ENCODE measurements around the gene PPP4R2. TPM values are rescaled to one million over a fixed set of nuclear protein-coding genes. Genes with fewer than 3 reads are reported as not detected.
A peak's percentile ranks its signal among the peaks of the same experiment; 100 is the strongest.

PPP4R2 gene
- total and polyA plus RNA-seq, 9 of the 15 experiments (the other 6 are each of a cell fraction or from before 2014, with no cell fraction given), result 11.0 to 49.6 (median 31.6) TPM

DNA sequence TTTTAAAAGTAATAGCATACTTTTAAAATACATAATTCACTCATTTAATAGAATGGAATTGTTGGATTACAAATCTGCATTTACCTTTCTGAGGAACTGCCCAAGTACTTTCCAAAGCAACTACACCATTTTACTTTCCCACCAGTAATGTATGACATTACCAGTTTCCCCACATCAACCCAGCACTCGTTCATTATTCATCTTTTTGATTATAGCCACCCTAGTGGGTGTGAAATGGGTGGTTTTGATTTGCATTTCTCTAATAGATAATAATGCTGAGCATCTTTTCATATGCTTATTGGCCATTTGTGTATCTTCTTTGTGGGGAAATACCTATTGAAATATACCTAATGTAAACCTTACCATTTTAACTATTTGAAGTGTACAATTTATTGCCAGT is 46.8 kb downstream of the PPP4R2 start:
- WGBS (ENCODE audit: insufficient coverage, low coverage, missing lambda C conversion rate), result 71% methylated on average over 1 of the region's 1 CpG

DNA sequence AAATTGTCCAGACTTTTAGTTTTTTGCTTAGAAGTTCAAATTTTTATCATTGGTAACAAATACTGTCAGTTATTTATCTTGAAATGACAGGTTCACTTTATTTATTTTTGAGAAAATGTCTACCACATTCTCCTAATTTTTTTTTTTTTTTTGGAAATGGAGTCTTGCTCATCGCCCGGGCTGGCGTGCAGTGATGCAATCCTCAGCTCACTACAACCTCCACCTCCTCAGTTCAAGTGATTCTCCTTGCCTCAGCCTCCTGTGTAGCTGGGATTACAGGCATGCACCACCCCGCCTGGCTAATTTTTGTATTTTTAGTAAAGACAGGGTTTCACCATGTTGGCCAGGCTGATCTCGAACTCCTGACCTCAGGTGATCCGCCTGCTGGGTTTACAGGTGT is 48.8 kb downstream of the PPP4R2 start:
- Histone ChIP-seq H3K9ac (ENCODE audit: insufficient read depth in 1 of 2, low read depth in 2 of 2, low read length in 2 of 2) (no peak overlapping the region), H3K4me2 (ENCODE audit: insufficient read depth, low read length) (no peak overlapping the region), H3K9me1 (ENCODE audit: control insufficient read depth, insufficient read depth, low read length) (no peaks in the 10 kb centered on the region), H3K4me1 (replicated peaks in 1 of 2; ENCODE audit: control insufficient read depth in 2 of 2, insufficient read depth in 2 of 2, low read length in 2 of 2) (peaks cover 0 to 6% of the 10 kb centered on the region in 2 experiments; a peak in 3 of 5 replicates), H3K9me3 (replicated peaks; ENCODE audit: control insufficient read depth, insufficient read depth, low read depth, low read length) (no peaks in the 10 kb centered on the region), H2AFZ (ENCODE audit: low read depth, low read length) (no peak overlapping the region), H3K79me2 (ENCODE audit: control insufficient read depth, insufficient read depth, low read length) (peaks cover 97% of the 10 kb centered on the region), H3K4me3 (no peak overlapping the region), H4K20me1 (replicated peaks; ENCODE audit: control insufficient read depth, insufficient read depth, low read length) (peaks cover 8% of the 10 kb centered on the region; the same call in 1 of the 2 replicates), H3K27ac (ENCODE audit: extremely low read depth, low read depth, low read length) (no peak overlapping the region), H3K36me3 (ENCODE audit: control insufficient read depth, insufficient read depth, low read length) (peaks cover 40% of the 10 kb centered on the region; the same call in 1 of the 3 replicates), H3K27me3 (ENCODE audit: control insufficient read depth in 2 of 2, insufficient read depth in 2 of 2, low read length in 2 of 2) (no peaks in the 10 kb centered on the region)
- no peak for FAIRE-seq
- intact Hi-C loops (cut with micrococcal nuclease), result no loop called here
- no peak for TF ChIP-seq HCFC1 (IDR thresholded peaks at IDR 0.05; ENCODE audit: low read depth, low read length)
- no peak for TF ChIP-seq CEBPG (CRISPR knock-in tag; IDR thresholded peaks at IDR 0.05)
- TF ChIP-seq CEBPG (tag; conservative IDR thresholded peaks at IDR 0.05 in 1 of 2, IDR thresholded peaks at IDR 0.05 in 1 of 2), result peak in 1 of 2 experiments; percentile 65; a peak in 2 of 4 replicates
- TF ChIP-seq, protein P1, sequence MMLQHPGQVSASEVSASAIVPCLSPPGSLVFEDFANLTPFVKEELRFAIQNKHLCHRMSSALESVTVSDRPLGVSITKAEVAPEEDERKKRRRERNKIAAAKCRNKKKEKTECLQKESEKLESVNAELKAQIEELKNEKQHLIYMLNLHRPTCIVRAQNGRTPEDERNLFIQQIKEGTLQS (IDR thresholded peaks at IDR 0.05), result peak; percentile 56
- TF ChIP-seq, protein P1 (CRISPR knock-in tag; conservative IDR thresholded peaks at IDR 0.05), result no peak
- ChIA-PET CTCF (ENCODE audit: low intra/inter-chr PET ratio) (no interaction called here), POLR2A (interaction anchor here (0.7 kb wide), 1 partner anchor 36 kb away, joined by 4 read pairs; no protein-coding TSS in a partner anchor)
- in situ Hi-C loops (cut with MboI), result no loop called here
- ATAC-seq, result no peak
- DNase-seq (ENCODE audit: extremely low read depth in 1 of 4, low spot score in 3 of 4), result no peak
- 86% methylated on average over 6 of the region's 6 CpGs for WGBS (ENCODE audit: insufficient coverage, low coverage, missing lambda C conversion rate)
- BruUV-seq (replicated peaks), result no TSS peak

More for the DNA sequence above, 46.8 kb downstream of the PPP4R2 start:
- no peak overlapping the region for H3K9ac ChIP-seq (ENCODE audit: insufficient read depth in 1 of 2, low read depth in 2 of 2, low read length in 2 of 2)
- in situ Hi-C loops (cut with MboI), result no loop called here
- peaks cover 29% of the 10 kb centered on the region; the same call in 1 of the 3 replicates for H3K36me3 ChIP-seq (ENCODE audit: control insufficient read depth, insufficient read depth, low read length)
- peaks cover 100% of the 10 kb centered on the region for H3K79me2 ChIP-seq (ENCODE audit: control insufficient read depth, insufficient read depth, low read length)
- peaks cover 15% of the 10 kb centered on the region; the same call in 1 of the 2 replicates for H4K20me1 ChIP-seq (replicated peaks; ENCODE audit: control insufficient read depth, insufficient read depth, low read length)
- DNase-seq (ENCODE audit: extremely low read depth in 1 of 4, low spot score in 3 of 4) (no peak), FAIRE-seq (no peak), ATAC-seq (no peak)
- intact Hi-C loops (cut with micrococcal nuclease), result no loop called here
- H3K9me3 ChIP-seq (replicated peaks; ENCODE audit: control insufficient read depth, insufficient read depth, low read depth, low read length), result no peaks in the 10 kb centered on the region
- TF ChIP-seq NR2F6 (CRISPR knock-in tag; IDR thresholded peaks at IDR 0.05) (no peak), NFYB (IDR thresholded peaks at IDR 0.05; ENCODE audit: extremely low read depth, insufficient read length) (no peak), NFATC3 (IDR thresholded peaks at IDR 0.05) (no peak), BRD9 (IDR thresholded peaks at IDR 0.05; ENCODE audit: low read depth, partially characterized antibody) (no peak)
- no peaks in the 10 kb centered on the region for H3K9me1 ChIP-seq (ENCODE audit: control insufficient read depth, insufficient read depth, low read length)
- no peaks in the 10 kb centered on the region for H3K27me3 ChIP-seq (ENCODE audit: control insufficient read depth in 2 of 2, insufficient read depth in 2 of 2, low read length in 2 of 2)
- BruUV-seq (replicated peaks), result no TSS peak
- peaks cover 0 to 6% of the 10 kb centered on the region in 2 experiments; a peak in 3 of 5 replicates for H3K4me1 ChIP-seq (replicated peaks in 1 of 2; ENCODE audit: control insufficient read depth in 2 of 2, insufficient read depth in 2 of 2, low read length in 2 of 2)
- H3K27ac ChIP-seq (ENCODE audit: extremely low read depth, low read depth, low read length), result no peak overlapping the region
- ChIA-PET CTCF (ENCODE audit: low intra/inter-chr PET ratio) (no interaction called here), POLR2A (interaction anchor here (0.6 kb wide), 1 partner anchor 69 kb away, joined by 3 read pairs; no protein-coding TSS in a partner anchor)
- H3K4me2 ChIP-seq (ENCODE audit: insufficient read depth, low read length), result no peak overlapping the region
- H2AFZ ChIP-seq (ENCODE audit: low read depth, low read length), result no peak overlapping the region
- H3K4me3 ChIP-seq, result no peak overlapping the region
